Right ventricle myocardium inferior (tissue), 1 donor: ENCODE measurements around the gene TTC7B. TPM values are rescaled to one million over a fixed set of nuclear protein-coding genes. Genes with fewer than 3 reads are reported as not detected.

ENCODE experiments used
- ATAC-seq: fragments of 200-7000 bp; cut with Tn5 transposase; one replicate; pipeline ENCODE4 v1.9.1; 2020; ENCODE audit warnings: mild to moderate bottlenecking, moderate library complexity
- DNase-seq: peaks from one replicate; pipeline ENCODE4 v3.0.0; 2021; ENCODE audit errors: missing footprints
- intact Hi-C: fragments of 100-400 bp; cut with DNase I; formaldehyde crosslinking; loops from one replicate; pipeline ENCODE4 v1.11.0; 2022
- total RNA-seq: library from RNA; stranded (reverse); fragmentation: NEBNext Ultra II Directional; extraction: Animal tissue kit (Norgen Biotek cat#: 25700); gene quantifications from one replicate; pipeline ENCODE4 v1.2.1, GENCODE V29; 2021
- donor health status: DM: no; HTN: yes; CAD: no; lungs with severe emphysema.

Gene TTC7B
- total RNA-seq, 1 donor from 2014 or later = 67.5 TPM

DNA sequence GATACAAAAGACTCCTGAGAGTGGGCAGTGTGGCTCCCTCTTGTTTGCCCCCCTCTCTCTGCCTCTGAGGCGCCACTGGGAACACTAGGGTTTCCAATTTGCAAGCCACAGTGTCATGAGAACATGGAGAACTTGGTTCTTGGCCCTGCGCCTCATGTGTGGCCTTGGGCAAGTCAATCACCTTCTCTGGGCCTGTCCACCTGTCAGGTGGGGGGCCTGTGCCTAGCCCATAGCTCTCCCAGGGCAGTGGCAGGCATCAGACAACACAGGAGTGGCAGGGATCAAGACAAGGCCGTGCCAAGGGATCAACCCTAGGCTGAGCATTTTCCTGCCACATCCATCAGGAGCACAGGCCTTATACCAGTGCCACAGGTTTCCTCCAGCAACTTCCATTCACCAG, 234.1 kb downstream of the TTC7B start:
- intact Hi-C loops = no loop called here
- DNase-seq (no peak), ATAC-seq (no peak)

DNA sequence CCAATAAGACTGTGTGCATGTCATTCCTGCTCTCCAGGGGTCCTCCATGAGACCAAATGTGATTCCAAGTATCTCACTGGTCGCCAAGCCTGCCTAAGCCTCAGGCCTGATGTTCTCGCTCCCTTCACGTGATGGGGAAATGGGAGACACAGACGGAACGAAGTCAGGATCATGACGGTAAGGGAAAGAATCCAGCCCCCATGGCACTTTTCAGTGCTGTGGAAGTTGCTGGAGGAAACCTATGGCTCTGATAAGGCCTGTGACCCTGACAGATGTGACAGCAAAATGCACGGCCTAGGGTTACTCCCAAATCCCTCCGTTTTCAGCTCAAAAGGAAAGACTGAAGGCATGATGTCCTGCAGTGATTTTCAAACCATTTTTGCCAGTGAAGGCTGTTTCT, 234.5 kb downstream of the TTC7B start:
- intact Hi-C loops = no loop called here
- DNase-seq (no peak), ATAC-seq (no peak)

DNA sequence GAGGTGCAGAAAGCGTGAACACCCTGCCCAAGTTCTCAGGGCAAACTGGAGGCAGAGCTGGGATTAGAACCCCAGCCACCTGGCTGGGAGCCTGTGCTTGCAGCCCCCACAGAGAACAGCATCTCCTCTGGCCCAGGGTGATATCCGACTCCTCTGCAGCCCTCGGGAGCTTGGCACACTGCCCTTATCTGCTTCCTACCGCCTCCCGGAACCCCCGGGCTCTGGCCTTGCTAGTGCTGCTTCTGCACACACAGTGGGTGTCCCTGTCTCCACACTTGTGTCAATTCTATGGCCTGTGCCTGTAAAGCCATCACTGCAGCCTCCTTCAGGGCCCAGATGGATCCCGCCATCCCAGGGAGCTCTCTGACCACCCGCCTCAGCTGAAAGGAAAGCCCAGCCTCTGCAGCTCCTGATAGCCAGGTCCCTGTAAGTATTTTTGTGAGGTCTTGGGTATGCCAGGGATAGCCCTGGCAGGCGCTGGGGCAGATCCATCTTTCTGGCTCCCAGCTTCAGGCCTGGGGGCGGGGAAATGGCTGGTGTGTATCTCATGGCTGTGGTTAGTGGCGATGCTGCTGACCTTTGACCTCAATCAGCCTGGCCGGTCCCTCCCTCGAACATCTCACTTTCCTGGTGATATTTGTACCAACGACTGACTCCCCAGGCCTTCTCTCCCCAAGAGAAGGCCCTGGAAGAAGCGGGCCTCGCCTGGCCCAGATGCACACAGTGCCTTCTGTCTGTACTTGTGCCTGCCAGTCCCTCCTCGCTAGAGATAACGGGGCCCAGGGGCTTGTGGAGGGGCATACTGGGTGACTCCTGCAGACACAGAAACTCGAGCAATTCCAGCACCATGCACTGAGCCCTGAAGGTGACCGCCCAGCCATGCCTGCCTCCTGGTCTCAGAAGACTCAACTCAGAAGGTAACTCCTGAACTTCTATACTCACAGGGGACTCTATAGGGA, 235.6 kb downstream of the TTC7B start:
- intact Hi-C loops = no loop called here
- ATAC-seq (no peak), DNase-seq (no peak)

DNA sequence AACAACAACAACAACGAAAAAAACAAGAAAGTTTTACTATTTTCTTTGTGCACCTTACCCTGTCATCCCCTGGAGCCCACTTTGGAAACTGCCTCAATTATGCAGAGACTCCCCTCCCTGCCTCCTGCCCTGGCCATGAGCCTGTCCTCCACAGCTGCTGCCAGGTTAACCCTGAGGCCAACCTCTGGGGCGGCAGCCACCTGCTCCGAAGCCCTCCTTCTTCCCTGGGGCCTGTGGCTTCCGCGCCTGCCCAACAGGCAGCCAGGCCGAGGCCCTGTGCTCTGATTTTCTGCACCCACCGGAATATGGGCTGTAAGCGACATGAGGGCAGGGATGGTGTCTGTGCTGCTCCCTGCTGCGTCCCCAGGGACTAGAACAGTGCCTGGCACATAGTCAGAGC, 236.4 kb downstream of the TTC7B start:
- intact Hi-C loops = no loop called here
- ATAC-seq (no peak), DNase-seq (no peak)

DNA sequence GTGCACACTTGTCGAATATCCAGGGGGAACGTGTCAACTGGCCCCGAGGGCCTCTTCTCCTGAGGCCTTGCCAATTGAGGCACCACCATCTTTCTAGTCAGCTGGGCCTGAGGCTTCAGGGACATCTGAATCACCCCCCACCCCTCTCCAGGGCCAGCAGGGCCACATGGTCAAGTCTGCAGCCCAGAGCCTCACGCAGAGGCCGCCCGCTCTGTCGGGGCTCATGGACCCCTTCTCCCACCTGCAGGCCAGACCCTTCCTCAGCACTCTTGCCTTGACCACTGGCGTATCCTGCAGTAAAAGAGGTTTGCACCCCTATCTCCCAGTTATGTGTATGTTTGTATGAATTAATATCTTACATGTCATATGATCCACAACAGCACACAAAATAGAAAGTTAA, 237.1 kb downstream of the TTC7B start:
- DNase-seq = no peak

DNA sequence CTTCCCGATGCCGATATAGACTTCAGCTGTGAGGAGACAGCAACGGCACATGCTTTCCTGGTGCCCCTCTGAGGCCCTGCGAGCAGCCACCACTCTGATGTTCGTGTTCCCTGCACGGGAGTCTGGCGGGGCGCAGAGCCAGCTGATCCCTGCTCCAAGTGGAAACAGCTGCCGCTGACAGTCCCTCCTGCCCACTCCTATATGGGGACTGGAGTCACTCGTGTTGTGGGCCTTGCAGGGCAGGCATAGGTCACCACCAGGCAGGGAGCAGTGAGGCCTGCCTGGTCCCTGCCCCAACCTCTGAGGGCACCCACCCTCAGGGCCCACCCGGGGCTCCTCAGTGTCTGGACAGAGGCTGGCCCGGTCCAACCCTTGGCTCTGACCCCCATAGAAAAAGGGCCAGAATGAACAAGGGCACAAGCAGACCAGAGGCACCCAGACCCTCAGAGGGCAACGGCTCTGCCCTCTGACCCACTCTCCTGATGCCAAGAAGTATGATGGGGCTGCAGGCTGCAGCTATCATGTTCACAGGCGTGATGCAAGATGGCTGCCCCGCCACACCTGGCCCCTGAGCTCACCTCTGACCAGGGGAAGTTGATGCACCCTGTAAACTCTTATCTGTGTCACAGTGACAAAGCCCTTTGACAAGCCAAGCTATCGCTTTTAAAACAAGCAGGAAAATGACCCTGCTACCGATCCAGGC, 237.8 kb downstream of the TTC7B start:
- intact Hi-C loops = no loop called here
- DNase-seq (peak; percentile 83), ATAC-seq (peak; percentile 55)

More for the DNA sequence above, 237.1 kb downstream of the TTC7B start:
- ATAC-seq = no peak
- intact Hi-C loops = no loop called here

DNA sequence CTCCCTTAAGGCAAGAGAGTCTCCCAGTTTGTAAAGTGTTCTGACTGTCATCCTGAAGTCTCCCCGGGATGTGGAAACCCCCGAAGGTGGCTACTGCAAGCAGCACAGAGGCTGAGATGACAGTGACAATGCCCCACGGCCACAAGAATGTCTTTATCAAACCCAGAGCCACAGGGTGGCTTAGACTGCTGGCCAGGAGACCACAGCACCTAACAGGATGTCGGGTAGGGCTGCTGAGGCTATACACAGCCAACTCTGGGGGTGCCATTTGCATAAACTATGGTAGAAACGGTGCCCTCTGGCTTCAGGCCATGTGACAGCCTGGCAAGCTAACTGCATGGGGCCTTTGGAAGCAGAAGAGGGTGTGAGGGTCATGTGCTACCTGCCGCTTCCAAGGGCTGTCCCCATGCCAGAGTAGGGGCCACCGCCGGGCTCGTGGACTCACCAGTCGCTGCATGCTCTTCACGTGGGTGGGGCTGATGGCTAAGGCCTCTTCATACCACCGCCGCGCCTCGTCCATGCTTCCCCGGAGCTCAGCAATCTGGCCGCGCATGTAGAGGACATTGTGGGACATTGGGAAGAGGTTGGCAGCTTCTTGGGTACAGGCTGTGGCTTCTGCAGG, 238.5 kb downstream of the TTC7B start:
- ATAC-seq (peak; percentile 49), DNase-seq (no peak)
- intact Hi-C loops = no loop called here

DNA sequence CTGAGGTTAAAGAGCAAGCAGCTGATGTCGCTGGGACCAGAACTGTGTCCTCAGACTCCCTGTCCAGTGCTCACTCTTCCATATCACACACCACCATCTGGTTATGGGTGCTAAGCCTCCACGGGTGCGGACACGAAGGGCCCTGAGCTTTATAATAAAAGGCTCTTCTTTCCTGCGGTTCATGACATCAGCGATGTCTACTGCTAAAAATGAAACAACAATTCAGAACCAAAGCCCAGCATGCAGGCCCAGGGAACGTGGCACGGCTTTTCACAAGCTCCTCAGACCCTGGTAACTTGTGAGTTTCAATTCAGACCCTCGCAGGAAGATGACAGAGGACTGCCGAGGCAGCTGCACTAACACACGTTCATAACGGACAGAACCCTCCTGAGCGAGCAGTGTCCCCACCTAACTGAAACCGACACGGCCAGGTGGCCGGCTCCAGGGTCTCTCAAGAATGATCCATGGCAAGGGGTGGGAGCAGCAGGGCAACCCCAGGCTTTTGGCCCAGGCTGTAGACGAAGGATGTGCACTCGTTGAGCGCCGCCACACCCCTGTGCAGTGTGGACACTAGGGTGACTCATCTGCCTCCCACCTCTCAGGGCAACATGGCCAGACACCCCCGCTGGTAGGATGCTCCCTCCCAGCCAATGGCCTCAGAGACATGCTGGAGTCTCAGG, 239.1 kb downstream of the TTC7B start:
- no peak for DNase-seq
- intact Hi-C loops = no loop called here
- ATAC-seq = no peak

DNA sequence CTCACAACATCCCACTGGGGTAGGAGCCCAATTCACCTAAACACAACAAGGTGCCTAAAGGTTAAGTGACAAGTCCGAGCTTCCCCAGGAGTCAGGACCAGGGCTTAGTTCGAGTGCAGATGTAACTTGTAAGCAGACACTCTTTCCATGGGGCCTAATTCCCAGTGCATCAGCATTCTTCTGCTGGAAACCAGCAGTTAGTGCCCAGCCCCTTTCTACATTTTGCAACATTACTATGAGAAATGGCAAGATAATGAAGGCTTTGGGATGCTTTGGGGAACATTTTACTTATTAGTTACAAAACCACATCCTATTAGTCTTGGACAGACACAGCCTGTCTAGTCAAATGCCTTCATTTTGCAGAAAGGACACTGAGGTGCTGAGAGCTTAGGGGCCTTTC, 239.6 kb downstream of the TTC7B start:
- intact Hi-C loops = no loop called here
- no peak for DNase-seq
- ATAC-seq = no peak

DNA sequence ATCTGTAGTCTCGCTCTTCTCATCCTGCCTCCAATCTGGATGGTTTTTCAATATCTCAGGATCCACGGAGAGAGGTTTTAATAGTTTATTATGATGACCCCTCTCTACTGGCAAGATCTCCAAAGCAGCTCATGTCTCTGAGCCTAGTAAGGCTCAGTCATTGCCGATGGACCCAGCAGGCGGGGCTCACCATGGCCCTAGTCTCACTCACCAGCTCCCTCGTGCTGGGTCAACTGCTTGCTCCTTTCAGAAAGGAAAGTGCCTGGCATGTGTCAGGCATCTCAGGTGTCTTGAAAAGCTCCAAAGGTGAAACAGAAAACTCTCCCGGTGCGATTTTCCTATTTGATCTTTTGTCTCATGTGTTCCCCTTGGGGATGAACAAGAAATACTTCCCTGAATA, 240.4 kb downstream of the TTC7B start:
- no peak for ATAC-seq
- intact Hi-C loops = loop anchor here (2.0 kb wide), 3 partner anchors 63 to 177 kb away; no protein-coding TSS in a partner anchor

DNA sequence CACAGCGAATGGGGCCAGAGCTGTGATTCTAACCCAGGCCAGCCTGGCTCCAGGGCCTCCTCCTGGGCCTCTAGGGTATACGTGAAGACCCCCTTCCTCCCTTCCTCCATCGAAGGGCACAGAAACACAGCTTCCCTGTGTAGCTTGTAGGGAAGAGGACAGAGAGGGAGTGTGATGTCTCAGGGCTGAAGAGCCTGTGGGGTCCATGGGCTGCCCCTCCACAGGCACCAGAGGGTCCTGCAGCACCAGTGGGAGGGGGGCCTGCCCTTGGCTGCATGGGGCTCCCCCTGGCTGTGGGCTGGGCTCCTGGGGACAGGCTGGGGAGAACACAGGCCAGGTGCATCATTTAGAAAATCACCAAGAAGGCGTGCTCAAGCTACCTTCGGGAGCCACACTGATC, 240.9 kb downstream of the TTC7B start:
- no peak for DNase-seq
- intact Hi-C loops = loop anchor here (2.0 kb wide), 3 partner anchors 63 to 177 kb away; no protein-coding TSS in a partner anchor
- ATAC-seq = no peak

More for the DNA sequence above, 240.4 kb downstream of the TTC7B start:
- no peak for DNase-seq

DNA sequence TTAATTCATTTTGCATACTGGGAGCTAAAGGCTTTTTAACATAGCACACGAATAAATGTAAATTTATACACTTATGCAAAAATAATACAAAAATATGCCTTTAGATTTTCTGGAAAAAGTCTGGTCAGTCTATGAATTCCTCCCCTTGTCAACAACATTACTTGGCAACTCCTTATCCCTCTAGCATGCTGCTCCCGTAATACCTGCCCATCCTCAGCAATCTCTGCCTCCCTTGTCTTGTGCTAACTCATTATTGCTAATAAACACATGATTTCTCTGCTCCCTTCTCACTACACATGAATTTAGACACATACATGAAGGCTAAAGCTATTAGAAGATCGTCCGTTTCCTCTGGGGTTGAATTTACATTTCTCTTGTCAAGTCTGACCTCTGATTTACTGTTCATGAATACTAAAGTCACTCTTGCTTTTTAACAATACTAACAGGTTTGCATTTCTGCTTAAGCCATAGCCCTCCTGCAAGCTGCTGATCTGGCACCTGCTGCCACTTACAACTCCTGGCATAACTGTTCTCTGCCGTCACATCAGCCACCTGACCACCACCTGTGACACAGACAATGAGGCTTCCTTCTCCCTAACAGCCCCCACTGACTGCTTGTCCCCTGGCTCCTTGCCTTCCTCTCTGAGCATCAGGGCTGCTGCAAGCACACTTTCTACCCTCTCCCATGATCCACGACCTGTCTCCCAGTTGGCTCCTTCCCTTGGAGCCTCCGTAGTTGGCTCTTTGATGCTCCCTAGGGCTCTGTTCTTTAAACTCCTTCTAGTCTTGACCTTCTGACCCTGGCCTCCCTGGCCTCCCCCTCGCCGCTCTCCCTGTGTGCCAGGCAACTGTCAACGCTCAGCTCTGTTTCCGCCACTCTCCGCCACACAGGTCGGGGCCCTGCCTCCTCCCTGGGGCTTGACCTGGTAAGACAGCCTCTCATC, 241.8 kb downstream of the TTC7B start:
- intact Hi-C loops = loop anchor here (2.0 kb wide), 3 partner anchors 62 to 176 kb away; no protein-coding TSS in a partner anchor
- DNase-seq = peak; percentile 81
- peak; percentile 82 for ATAC-seq

DNA sequence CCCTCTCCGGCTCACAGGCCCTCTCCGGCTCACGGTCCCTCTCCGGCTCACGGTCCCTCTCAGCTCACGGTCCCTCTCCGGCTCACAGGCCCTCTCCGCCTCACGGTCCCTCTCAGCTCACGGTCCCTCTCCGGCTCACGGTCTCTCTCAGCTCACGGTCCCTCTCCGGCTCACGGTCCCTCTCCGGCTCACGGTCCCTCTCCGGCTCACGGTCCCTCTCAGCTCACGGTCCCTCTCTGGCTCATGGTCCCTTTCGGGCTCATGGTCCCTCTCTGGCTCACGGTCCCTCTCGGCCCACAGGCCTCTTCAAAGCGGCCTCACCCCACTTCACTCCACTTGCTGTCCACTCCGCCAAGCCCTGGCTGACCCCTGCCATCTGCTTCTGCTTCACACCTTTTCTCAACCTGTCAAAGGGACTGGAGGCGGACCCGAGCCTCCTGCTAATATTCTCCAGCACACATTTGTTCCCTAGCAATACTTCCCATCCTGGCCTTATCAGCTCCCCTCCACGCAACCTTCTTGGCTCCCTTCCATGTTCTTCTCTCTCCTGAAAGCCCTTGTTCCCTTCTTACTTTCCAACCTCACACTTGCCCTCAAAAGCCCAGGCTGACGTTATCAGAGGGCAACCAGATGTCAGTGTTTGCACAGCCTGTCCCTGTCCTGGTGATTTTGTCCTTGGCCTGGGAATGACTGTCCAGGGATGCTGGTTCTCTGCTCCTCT, 242.7 kb downstream of the TTC7B start:
- intact Hi-C loops = loop anchor here (2.0 kb wide), 5 partner anchors 17 to 175 kb away; no protein-coding TSS in a partner anchor
- DNase-seq (no peak), ATAC-seq (peak; percentile 55)

DNA sequence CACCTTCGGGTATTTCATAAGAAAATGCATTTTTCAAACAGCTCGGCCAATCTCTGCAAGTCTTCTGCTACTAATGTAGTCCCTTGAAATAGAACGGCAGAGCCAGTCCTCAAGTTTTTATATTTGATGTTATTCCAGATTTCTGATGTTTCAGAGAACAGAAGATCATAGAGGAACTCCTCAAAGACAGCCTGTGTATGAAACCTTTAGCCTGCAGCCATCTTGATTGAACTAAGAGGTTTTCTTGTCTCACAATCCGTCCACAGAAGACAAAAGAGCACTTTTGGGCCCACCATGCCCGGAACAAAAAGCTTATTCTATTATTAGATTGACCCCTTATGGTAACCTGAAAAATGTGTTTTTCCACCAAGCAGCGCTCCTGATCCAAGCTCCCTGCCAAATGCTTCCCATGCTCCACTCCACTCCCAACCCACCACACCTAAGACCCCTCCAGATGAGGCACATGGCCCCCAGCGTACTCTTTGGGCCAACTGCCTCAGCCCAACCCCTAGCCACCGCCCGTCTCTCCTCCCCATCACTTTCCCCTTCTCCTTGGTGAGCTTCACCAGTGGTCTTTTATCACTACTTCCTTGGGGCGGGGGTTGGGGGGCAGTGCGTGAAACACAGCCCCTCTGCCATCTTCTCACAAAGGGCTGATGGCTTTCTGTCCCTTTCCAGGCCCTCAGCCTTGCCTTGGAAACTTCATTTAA, 243.6 kb downstream of the TTC7B start:
- ATAC-seq (no peak), DNase-seq (no peak)
- intact Hi-C loops = loop anchor here (2.0 kb wide), 2 partner anchors 16 to 26 kb away; no protein-coding TSS in a partner anchor

DNA sequence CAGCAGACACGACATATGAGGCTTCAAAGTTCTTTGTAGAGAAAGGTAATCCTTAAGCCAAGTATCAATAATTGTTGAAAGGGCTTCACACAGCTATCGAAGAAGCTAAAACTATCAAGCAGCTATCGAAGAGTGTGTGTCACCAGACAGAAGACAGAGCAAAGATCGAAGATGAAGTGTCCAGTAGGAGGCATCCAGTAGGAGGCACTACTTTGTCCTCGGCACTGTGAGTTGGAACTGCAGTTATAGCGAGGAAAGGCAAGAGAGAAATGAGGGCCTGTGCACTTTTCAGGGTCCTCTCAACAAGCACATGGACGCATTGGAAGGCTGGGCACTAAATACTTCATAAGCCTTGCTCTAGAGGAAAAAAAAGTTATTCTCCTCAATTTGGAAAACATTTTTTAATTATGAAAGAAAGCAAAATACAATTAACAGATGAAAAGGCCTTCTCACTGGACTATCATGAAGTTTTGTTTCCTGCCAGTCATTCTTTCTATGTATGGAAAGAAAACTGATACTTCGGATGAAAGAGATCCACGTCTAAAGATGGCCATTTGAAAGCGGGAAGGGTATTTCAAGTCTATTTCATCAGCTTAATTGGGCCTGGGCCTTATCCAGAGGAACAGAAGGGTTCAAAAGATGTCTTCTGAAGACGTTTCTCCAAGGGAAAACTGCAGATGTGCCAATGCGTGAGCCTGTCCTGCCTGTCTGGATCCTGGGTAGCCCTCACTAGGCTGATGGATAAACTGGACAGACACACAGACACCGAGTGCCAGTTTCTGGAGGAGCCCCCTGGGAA, 244.9 kb downstream of the TTC7B start:
- no peak for DNase-seq
- no peak for ATAC-seq
- intact Hi-C loops = no loop called here

DNA sequence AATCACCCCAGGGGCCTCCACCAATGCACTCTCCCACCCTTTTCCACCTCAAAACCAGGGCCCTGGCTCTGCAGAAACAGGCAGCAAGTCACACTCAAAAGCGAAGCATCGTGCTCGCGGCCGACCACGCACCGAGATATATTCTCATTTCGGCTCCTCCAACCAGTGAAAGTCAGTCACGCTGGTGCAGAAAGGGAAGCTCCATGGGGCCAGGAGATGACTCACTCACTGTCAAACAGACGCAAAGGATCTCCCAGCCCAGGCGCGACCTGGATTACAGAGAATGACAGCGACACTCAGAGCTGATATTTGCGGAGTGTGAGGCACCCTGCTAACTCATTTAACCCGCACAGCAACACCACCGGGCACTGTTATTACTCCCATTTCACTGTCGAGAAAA, 245.8 kb downstream of the TTC7B start:
- DNase-seq (no peak), ATAC-seq (no peak)
- intact Hi-C loops = no loop called here
